SU-DHL-6 (cell line): ENCODE measurements around the gene GOLGA1.

Experiments used
- CTCF ChIP-seq: fragments of 200-600 bp; sonication (generic); IDR thresholded peaks from one replicate; pipeline ENCODE4 v1.5.1; 2017; ENCODE audit warnings: antibody characterized with exemption, mild to moderate bottlenecking, low read length, moderate library complexity; ENCODE audit not compliant: insufficient read depth, poor library complexity, severe bottlenecking
- EZH2phosphoT487 ChIP-seq: fragments of 200-600 bp; sonication (generic), shearing (Covaris generic); conservative IDR thresholded peaks from 2 replicates; pipeline ENCODE4 v1.6.1; 2018; ENCODE audit warnings: mild to moderate bottlenecking, antibody characterized with exemption, low read length, moderate library complexity, mixed read lengths

- TF ChIP-seq CTCF (no peak), EZH2phosphoT487 (no peak)
These were observed 42.8 kb upstream of the GOLGA1 start for GRCh38 chr9:124983698-124984097.
